ENCODE data around the gene GADL1.

GADL1 gene

DNA sequence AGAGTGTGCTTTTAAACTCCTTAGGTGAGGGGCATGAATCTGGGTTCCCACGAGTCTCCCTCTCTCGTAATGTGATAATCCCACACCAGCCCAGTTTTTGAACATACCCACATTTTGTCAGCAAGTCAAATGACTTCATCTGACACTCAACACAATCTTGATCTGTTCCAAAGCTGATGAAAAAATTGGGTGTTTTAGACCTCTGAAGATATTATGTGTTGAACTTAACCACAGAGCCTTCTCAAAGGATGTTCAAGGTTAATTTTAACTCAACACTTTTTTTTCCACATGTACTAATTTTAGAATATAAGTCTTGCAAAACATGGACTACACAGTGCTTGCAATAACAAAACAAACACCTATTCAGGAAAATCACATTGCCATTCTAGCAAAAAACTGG lies 164.9 kb downstream of the GADL1 start:
- Histone ChIP-seq H2AFZ (ENCODE audit: low read length) (no peak overlapping the region), H4K20me1 (ENCODE audit: insufficient read depth, low read length) (no peaks in the 10 kb centered on the region), H3K4me3 (ENCODE audit: low read length) (no peak overlapping the region), H3K27ac (ENCODE audit: low read length) (no peak overlapping the region), H3K27me3 (replicated peaks; ENCODE audit: insufficient read depth, low read length) (no peaks in the 10 kb centered on the region), H3K4me1 (ENCODE audit: low read length) (no peaks in the 10 kb centered on the region), H3K9ac (ENCODE audit: low read length) (no peak overlapping the region), H3K36me3 (replicated peaks; ENCODE audit: insufficient read depth, low read length) (no peaks in the 10 kb centered on the region), H3K9me2 (replicated peaks; ENCODE audit: insufficient read depth, low read length) (no peaks in the 10 kb centered on the region), H3K9me3 (replicated peaks; ENCODE audit: insufficient read depth, low read length) (no peaks in the 10 kb centered on the region), H3K79me2 (ENCODE audit: low read length) (no peaks in the 10 kb centered on the region), H3F3A (ENCODE audit: insufficient read depth, low read length) (no peaks in the 10 kb centered on the region), H3K4me2 (ENCODE audit: low read depth, low read length) (no peak overlapping the region)
- no peak for DNase-seq
- TF ChIP-seq CTCF (IDR thresholded peaks at IDR 0.05; ENCODE audit: low read length) (no peak), EZH2phosphoT487 (IDR thresholded peaks at IDR 0.05; ENCODE audit: low read length) (no peak), EZH2 (optimal IDR thresholded peaks at IDR 0.05; ENCODE audit: low read depth, low read length) (no peak)

- no peak overlapping the region for H3K4me3 ChIP-seq (ENCODE audit: low read length)
- H2AFZ ChIP-seq (ENCODE audit: low read length) = no peak overlapping the region
- H3K27me3 ChIP-seq (replicated peaks; ENCODE audit: insufficient read depth, low read length) = no peaks in the 10 kb centered on the region
- no peak overlapping the region for H3K27ac ChIP-seq (ENCODE audit: low read length)
- H3F3A ChIP-seq (ENCODE audit: insufficient read depth, low read length) = no peaks in the 10 kb centered on the region
- no peak for TF ChIP-seq CTCF (IDR thresholded peaks at IDR 0.05; ENCODE audit: low read length)
- no peak for TF ChIP-seq EZH2 (optimal IDR thresholded peaks at IDR 0.05; ENCODE audit: low read depth, low read length)
- TF ChIP-seq EZH2phosphoT487 (IDR thresholded peaks at IDR 0.05; ENCODE audit: low read length) = no peak
- H3K4me1 ChIP-seq (ENCODE audit: low read length) = no peaks in the 10 kb centered on the region
- H3K9me3 ChIP-seq (replicated peaks; ENCODE audit: insufficient read depth, low read length) = no peaks in the 10 kb centered on the region
- H4K20me1 ChIP-seq (ENCODE audit: insufficient read depth, low read length) = no peaks in the 10 kb centered on the region
- no peak overlapping the region for H3K9ac ChIP-seq (ENCODE audit: low read length)
- no peak overlapping the region for H3K4me2 ChIP-seq (ENCODE audit: low read depth, low read length)
- no peaks in the 10 kb centered on the region for H3K9me2 ChIP-seq (replicated peaks; ENCODE audit: insufficient read depth, low read length)
- no peaks in the 10 kb centered on the region for H3K36me3 ChIP-seq (replicated peaks; ENCODE audit: insufficient read depth, low read length)
- DNase-seq = no peak
- H3K79me2 ChIP-seq (ENCODE audit: low read length) = no peaks in the 10 kb centered on the region
Observed at GRCh38 chr3:30728143-30728542, 166.3 kb downstream of the GADL1 start.

- no peaks in the 10 kb centered on the region for H3K9me2 ChIP-seq (replicated peaks; ENCODE audit: insufficient read depth, low read length)
- TF ChIP-seq EZH2 (optimal IDR thresholded peaks at IDR 0.05; ENCODE audit: low read depth, low read length) (no peak), CTCF (IDR thresholded peaks at IDR 0.05; ENCODE audit: low read length) (no peak)
- no peaks in the 10 kb centered on the region for H3K27me3 ChIP-seq (replicated peaks; ENCODE audit: insufficient read depth, low read length)
- H2AFZ ChIP-seq (ENCODE audit: low read length) = no peak overlapping the region
- H3K36me3 ChIP-seq (replicated peaks; ENCODE audit: insufficient read depth, low read length) = no peaks in the 10 kb centered on the region
- no peak overlapping the region for H3K9ac ChIP-seq (ENCODE audit: low read length)
- H4K20me1 ChIP-seq (ENCODE audit: insufficient read depth, low read length) = no peaks in the 10 kb centered on the region
- no peak overlapping the region for H3K4me2 ChIP-seq (ENCODE audit: low read depth, low read length)
- H3K4me1 ChIP-seq (ENCODE audit: low read length) = no peaks in the 10 kb centered on the region
- H3F3A ChIP-seq (ENCODE audit: insufficient read depth, low read length) = no peaks in the 10 kb centered on the region
- no peaks in the 10 kb centered on the region for H3K79me2 ChIP-seq (ENCODE audit: low read length)
- H3K9me3 ChIP-seq (replicated peaks; ENCODE audit: insufficient read depth, low read length) = no peaks in the 10 kb centered on the region
- no peak for DNase-seq
- no peak overlapping the region for H3K4me3 ChIP-seq (ENCODE audit: low read length)
- H3K27ac ChIP-seq (ENCODE audit: low read length) = no peak overlapping the region
Observed at GRCh38 chr3:30724863-30725262, 169.6 kb downstream of the GADL1 start.
